H1 (cell line): ENCODE results near the gene BHLHE23. TPM values are rescaled to one million over a fixed set of nuclear protein-coding genes. Genes with fewer than 3 reads are reported as not detected.

Experiments used
- CTCF ChIA-PET: fragments of 300-600 bp; sonication (Branson Sonifier 250); formaldehyde crosslinking; loops from one replicate; lab custom pipeline; 2021; ENCODE audit not compliant: partially characterized antibody; lab: Charles Lee
- POLR2A ChIA-PET: fragments of 300-600 bp; sonication (Branson Sonifier 250); formaldehyde crosslinking; loops from one replicate; lab custom pipeline; 2021; ENCODE audit warnings: inconsistent platforms; ENCODE audit not compliant: partially characterized antibody; lab: Charles Lee
- DNase-seq, 2 experiments: peaks; one replicate each; pipeline versions ENCODE4 v3.0.0 to v3.0.0-alpha.2; 2010 to 2022; ENCODE audit warnings: low spot score in 2 of 2, low read depth in 1 of 2, mixed read lengths in 1 of 2
- FAIRE-seq: peaks from 2 replicates; lab custom pipeline; 2011; peaks lifted over from hg19 to GRCh38; lab: Jason Lieb, UNC
- H2AFZ ChIP-seq: 2 replicates; pipeline ENCODE4 v1.8.1; 2012; ENCODE audit warnings: low read length, inconsistent platforms
- H2AK5ac ChIP-seq: 2 replicates; pipeline ENCODE4 v1.6.1; 2013; ENCODE audit warnings: low read depth, low read length
- H2BK120ac ChIP-seq: replicated peaks from 2 replicates; pipeline ENCODE3; 2013; ENCODE audit warnings: low read depth, low read length, inconsistent platforms
- H2BK12ac ChIP-seq: 2 replicates; pipeline ENCODE4 v1.6.1; 2013; ENCODE audit warnings: low read depth, low read length
- H2BK15ac ChIP-seq: 2 replicates; pipeline ENCODE4 v1.6.1; 2013; ENCODE audit warnings: low read length
- H2BK20ac ChIP-seq: 2 replicates; pipeline ENCODE4 v1.6.1; 2013; ENCODE audit warnings: low read length
- H2BK5ac ChIP-seq: 2 replicates; pipeline ENCODE4 v1.6.1; 2013; ENCODE audit warnings: low read depth, low read length
- H3K14ac ChIP-seq: 2 replicates; pipeline ENCODE4 v1.6.1; 2013; ENCODE audit warnings: inconsistent platforms; ENCODE audit not compliant: insufficient read length
- H3K18ac ChIP-seq: 2 replicates; pipeline ENCODE4 v1.6.1; 2013; ENCODE audit warnings: low read length; ENCODE audit errors: extremely low read depth
- H3K23ac ChIP-seq: 2 replicates; pipeline ENCODE4 v1.6.1; 2013; ENCODE audit warnings: inconsistent platforms; ENCODE audit not compliant: insufficient read length
- H3K23me2 ChIP-seq: 2 replicates; pipeline ENCODE4 v1.6.1; 2013; ENCODE audit warnings: low read depth, low read length
- H3K27ac ChIP-seq: 2 replicates; pipeline ENCODE4 v1.6.1; 2011; ENCODE audit warnings: low read depth, low read length, inconsistent platforms
- H3K27me3 ChIP-seq, 4 experiments: replicated peaks in 1 of 4; 1 replicate in 1 of 4; 2 replicates in 3 of 4; pipeline versions ENCODE4 v1.6.1 to v1.8.1; 2011 to 2013; ENCODE audit warnings: low read length in 3 of 4, mild to moderate bottlenecking in 3 of 4, inconsistent platforms in 2 of 4, mixed read lengths in 2 of 4, moderate library complexity in 1 of 4; ENCODE audit not compliant: control insufficient read depth in 3 of 4, insufficient read depth in 3 of 4; ENCODE audit errors: extremely low read depth in 1 of 4
- H3K36me3 ChIP-seq, 4 experiments: 2 replicates each; pipeline versions ENCODE4 v1.6.1 to v1.8.1; 2011 to 2013; ENCODE audit warnings: mild to moderate bottlenecking in 4 of 4, low read length in 3 of 4, moderate library complexity in 2 of 4, control low read depth in 1 of 4, inconsistent platforms in 1 of 4; ENCODE audit not compliant: insufficient read depth in 4 of 4, control insufficient read depth in 2 of 4
- H3K4ac ChIP-seq: replicated peaks from 2 replicates; pipeline ENCODE3; 2013; ENCODE audit warnings: low read length, low read depth, mixed read lengths, inconsistent platforms; ENCODE audit not compliant: insufficient read length
- H3K4me1 ChIP-seq, 4 experiments: replicated peaks in 1 of 4; 1 replicate in 1 of 4; 2 replicates in 3 of 4; pipeline versions ENCODE4 v1.6.1 to v1.8.1; 2011 to 2013; ENCODE audit warnings: low read length in 3 of 4, inconsistent platforms in 2 of 4, mixed read lengths in 1 of 4; ENCODE audit not compliant: insufficient read depth in 4 of 4, control insufficient read depth in 3 of 4
- H3K4me2 ChIP-seq, 2 experiments: 2 replicates each; pipeline versions ENCODE4 v1.6.1 to v1.8.1; 2011 to 2013; ENCODE audit warnings: low read depth in 2 of 2, low read length in 2 of 2, control low read depth in 1 of 2, inconsistent platforms in 1 of 2, mild to moderate bottlenecking in 1 of 2; ENCODE audit not compliant: insufficient read depth in 1 of 2
- H3K4me3 ChIP-seq, 4 experiments: fragments of 200-600, 300-600 bp in 1 of 4; sonication (generic), shearing (Covaris generic), sonication (Bioruptor Twin) in 1 of 4; 2 replicates each; pipeline versions ENCODE4 v1.5.1 to v1.8.1; 2011 to 2016; ENCODE audit warnings: low read length in 4 of 4, low read depth in 3 of 4, control low read depth in 2 of 4, inconsistent platforms in 2 of 4, mild to moderate bottlenecking in 2 of 4, mixed read lengths in 1 of 4, moderate library complexity in 1 of 4; ENCODE audit not compliant: insufficient read depth in 2 of 4; ENCODE audit errors: extremely low read depth in 1 of 4
- H3K56ac ChIP-seq: replicated peaks from 2 replicates; pipeline ENCODE3; 2013; ENCODE audit warnings: low read depth, mild to moderate bottlenecking, mixed read lengths, low read length, inconsistent platforms; ENCODE audit not compliant: insufficient read length
- H3K79me1 ChIP-seq: 2 replicates; pipeline ENCODE4 v1.6.1; 2013; ENCODE audit warnings: low read depth, low read length, control low read depth
- H3K79me2 ChIP-seq, 2 experiments: 2 replicates each; pipeline versions ENCODE4 v1.6.1 to v1.8.1; 2012 to 2013; ENCODE audit warnings: low read length in 2 of 2, mild to moderate bottlenecking in 2 of 2, inconsistent platforms in 1 of 2; ENCODE audit not compliant: insufficient read depth in 2 of 2, control insufficient read depth in 1 of 2
- H3K9ac ChIP-seq, 4 experiments: replicated peaks in 1 of 4; 1 replicate in 1 of 4; 2 replicates in 3 of 4; pipeline versions ENCODE4 v1.6.1 to v1.8.1; 2011 to 2013; ENCODE audit warnings: low read depth in 3 of 4, low read length in 3 of 4, control low read depth in 2 of 4, mild to moderate bottlenecking in 2 of 4, moderate library complexity in 2 of 4, inconsistent platforms in 1 of 4; ENCODE audit errors: extremely low read depth in 1 of 4
- H3K9me3 ChIP-seq, 2 experiments: 2 replicates each; pipeline versions ENCODE4 v1.6.1 to v1.8.1; 2012 to 2013; ENCODE audit warnings: mild to moderate bottlenecking in 2 of 2, moderate library complexity in 2 of 2, control low read depth in 1 of 2, inconsistent platforms in 1 of 2, low read depth in 1 of 2, low read length in 1 of 2, mixed read lengths in 1 of 2; ENCODE audit not compliant: insufficient read depth in 2 of 2
- H4K20me1 ChIP-seq, 2 experiments: replicated peaks in 1 of 2; 2 replicates each; pipeline versions ENCODE3 to v1.8.1; 2011 to 2013; ENCODE audit warnings: inconsistent platforms in 2 of 2, low read length in 2 of 2, mild to moderate bottlenecking in 1 of 2; ENCODE audit not compliant: insufficient read depth in 2 of 2, control insufficient read depth in 1 of 2
- H4K5ac ChIP-seq: 2 replicates; pipeline ENCODE4 v1.6.1; 2013; ENCODE audit warnings: low read length, low read depth, mixed read lengths, inconsistent platforms; ENCODE audit not compliant: insufficient read length
- H4K8ac ChIP-seq: 2 replicates; pipeline ENCODE4 v1.8.0; 2013; ENCODE audit warnings: mild to moderate bottlenecking, moderate library complexity, low read length, inconsistent platforms; ENCODE audit not compliant: insufficient read depth; ENCODE audit errors: extremely low read depth
- H4K91ac ChIP-seq: replicated peaks from 2 replicates; pipeline ENCODE3; 2013; ENCODE audit warnings: low read length, mixed read lengths, inconsistent platforms; ENCODE audit not compliant: insufficient read length
- BACH1 ChIP-seq: IDR thresholded peaks from 2 replicates; pipeline ENCODE4 v1.6.1; 2012; ENCODE audit warnings: low read length, improper control_type of control experiment
- CEBPB ChIP-seq: IDR thresholded peaks from 2 replicates; pipeline ENCODE4 v1.6.1; 2012; ENCODE audit warnings: low read depth, low read length
- CHD1 ChIP-seq: IDR thresholded peaks from 2 replicates; pipeline ENCODE4 v1.6.1; 2012; ENCODE audit warnings: low read depth, low read length, improper control_type of control experiment
- CTBP2 ChIP-seq: IDR thresholded peaks from 2 replicates; pipeline ENCODE4 v1.7.0; 2011; ENCODE audit warnings: borderline replicate concordance, mild to moderate bottlenecking, moderate library complexity, mixed read lengths, low read length; ENCODE audit not compliant: insufficient read depth, insufficient read length
- EGR1 ChIP-seq: IDR thresholded peaks from 2 replicates; pipeline ENCODE4 v1.6.1; 2011; ENCODE audit warnings: low read depth, low read length, borderline replicate concordance
- SIN3A ChIP-seq, 2 experiments: IDR thresholded peaks in 1 of 2; conservative IDR thresholded peaks in 1 of 2; 2 replicates each; pipeline ENCODE4 v1.6.1; 2011 to 2012; ENCODE audit warnings: low read length in 2 of 2, improper control_type of control experiment in 1 of 2, low read depth in 1 of 2, mild to moderate bottlenecking in 1 of 2
- SP4 ChIP-seq: IDR thresholded peaks from 2 replicates; pipeline ENCODE4 v1.6.1; 2012; ENCODE audit warnings: low read length, inconsistent platforms
- SUZ12 ChIP-seq: fragments of 200-600 bp; sonication (generic); IDR thresholded peaks from 2 replicates; pipeline ENCODE4 v1.6.1; 2012; ENCODE audit warnings: mild to moderate bottlenecking, inconsistent platforms, low read length, moderate library complexity, mixed read lengths
- ZNF274 ChIP-seq: IDR thresholded peaks from 2 replicates; pipeline ENCODE4 v1.7.0; 2012; ENCODE audit warnings: low read length, borderline replicate concordance; ENCODE audit errors: extremely low read depth
- WGBS, 2 experiments: shearing (Covaris generic) in 1 of 2; methylation state at CpG; one replicate each; pipeline versions ENCODE4 v1.1.6 to v1.1.7; 2013 to 2015; ENCODE audit warnings: low lambda C conversion rate in 2 of 2, mixed read lengths in 2 of 2, inconsistent platforms in 1 of 2, low coverage in 1 of 2, missing lambda C conversion rate in 1 of 2; ENCODE audit not compliant: insufficient replicate concordance in 2 of 2, insufficient coverage in 1 of 2, insufficient read length in 1 of 2; ENCODE audit errors: extremely low coverage in 1 of 2, missing lambda C conversion rate in 1 of 2; 5-methylcytosine and 5-hydroxymethylcytosine counted together
- polyA plus RNA-seq, 7 experiments: library from polyadenylated mRNA; depleted of rRNA in 3 of 7; stranded (reverse) in 5 of 7; unstranded in 2 of 7; fragments of >200 nt in 5 of 7; fragments of 200-250 nt in 2 of 7; gene quantifications; 1 replicate in 5 of 7; 2 replicates in 1 of 7; 4 replicates in 1 of 7; pipeline versions ENCODE4 v1.2.1 to v1.2.3, GENCODE V29; 2011 to 2013; ENCODE audit warnings: missing spikeins in 2 of 7, mixed read lengths in 2 of 7
- total RNA-seq: library from RNA; stranded (reverse); fragmentation: NEBNext Ultra II Directional; extraction: Animal tissue kit (Norgen Biotek cat#: 25700); gene quantifications from 2 replicates; pipeline ENCODE4 v1.2.1, GENCODE V29; 2021
- TF ChIP-seq, protein P1 (sequence below): IDR thresholded peaks from 2 replicates; pipeline ENCODE4 v1.6.1; 2012; ENCODE audit warnings: inconsistent platforms

Gene BHLHE23
- total and polyA plus RNA-seq, 2 of the 8 experiments (the other 6 are each of a cell fraction or from before 2014, with no cell fraction given): 0.47 TPM; not detected in 1

GRCh38 chr20:63045401-63045800 is 38.6 kb upstream of the BHLHE23 start:
- Histone ChIP-seq H2BK15ac (no peak overlapping the region), H3K79me2 (no peaks in the 10 kb centered on the region), H3K4me1 (no peaks in the 10 kb centered on the region), H2BK12ac (no peak overlapping the region), H3K14ac (no peak overlapping the region), H3K23me2 (no peaks in the 10 kb centered on the region), H3K56ac (no peak overlapping the region), H2AK5ac (no peak overlapping the region), H2AFZ (no peak overlapping the region), H3K27me3 (no peaks in the 10 kb centered on the region), H4K91ac (no peak overlapping the region), H3K36me3 (no peaks in the 10 kb centered on the region), H4K20me1 (no peaks in the 10 kb centered on the region), H4K8ac (no peak overlapping the region), H3K9ac (no peak overlapping the region), H2BK5ac (no peak overlapping the region), H3K4me2 (no peak overlapping the region), H3K27ac (no peak overlapping the region), H3K79me1 (no peaks in the 10 kb centered on the region), H3K18ac (no peak overlapping the region), H3K4me3 (no peak overlapping the region), H3K4ac (no peak overlapping the region), H2BK20ac (no peak overlapping the region), H4K5ac (no peak overlapping the region), H2BK120ac (no peak overlapping the region), H3K23ac (no peak overlapping the region), H3K9me3 (peaks cover 6 to 19% of the 10 kb centered on the region in 2 experiments; a peak in 1 of 4 replicates)
- ChIA-PET CTCF (interaction anchor here (1.3 kb wide), 1 partner anchor 88 kb away, joined by 3 read pairs; no protein-coding TSS in a partner anchor), POLR2A (interaction anchor here (1.2 kb wide), 1 partner anchor 11 kb away, joined by 3 read pairs; no protein-coding TSS in a partner anchor)
- 94% methylated on average over 14 of the region's 14 CpGs; no CpG with 5 or more reads in 1 of the 2 experiments for WGBS, 2 experiments
- TF ChIP-seq SP4 (no peak), SUZ12 (no peak), ZNF274 (no peak), EGR1 (no peak), SIN3A (conservative IDR thresholded peaks at IDR 0.05 in 1 of 2, IDR thresholded peaks at IDR 0.05 in 1 of 2; ENCODE audit: low read depth in 1 of 2, low read length in 2 of 2) (no peak), CTBP2 (no peak), CEBPB (no peak), BACH1 (no peak), CHD1 (no peak)
- TF ChIP-seq, protein P1, sequence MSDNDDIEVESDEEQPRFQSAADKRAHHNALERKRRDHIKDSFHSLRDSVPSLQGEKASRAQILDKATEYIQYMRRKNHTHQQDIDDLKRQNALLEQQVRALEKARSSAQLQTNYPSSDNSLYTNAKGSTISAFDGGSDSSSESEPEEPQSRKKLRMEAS: no peak
- DNase-seq (no peak), FAIRE-seq (no peak)
